Activated naive CD4-positive, alpha-beta T cell treated with anti-CD3 and anti-CD28 coated beads, Interleukin-2, amount 10 ng/mL, durations not matched to agents 7 days and 5 days (primary cell): ENCODE results near the gene ESRRG.

Experiments
- CTCF ChIA-PET: fragments of 350-600 bp; sonication (Branson Sonifier 250); formaldehyde crosslinking; loops from one replicate; lab custom pipeline; 2021; ENCODE audit warnings: antibody characterized with exemption; lab: Charles Lee
- DNase-seq: peaks from one replicate; pipeline ENCODE4 v3.0.0-alpha.2; 2020
- H3K27ac Mint-ChIP-seq: one replicate; pipeline ENCODE4 v1.8.0; 2021; ENCODE audit warnings: mild to moderate bottlenecking, moderate library complexity, mixed read lengths
- H3K27me3 Mint-ChIP-seq: one replicate; pipeline ENCODE4 v1.8.0; 2021; ENCODE audit warnings: mild to moderate bottlenecking, mixed read lengths
- H3K36me3 Mint-ChIP-seq: one replicate; pipeline ENCODE4 v1.8.0; 2021; ENCODE audit warnings: mixed read lengths
- H3K4me1 Mint-ChIP-seq: one replicate; pipeline ENCODE4 v1.8.0; 2021; ENCODE audit warnings: mixed read lengths
- H3K4me3 Mint-ChIP-seq: one replicate; pipeline ENCODE4 v1.8.0; 2021; ENCODE audit warnings: mild to moderate bottlenecking, moderate library complexity, mixed read lengths
- H3K9me3 Mint-ChIP-seq: one replicate; pipeline ENCODE4 v1.8.0; 2021; ENCODE audit warnings: mixed read lengths

The ESRRG gene

DNA sequence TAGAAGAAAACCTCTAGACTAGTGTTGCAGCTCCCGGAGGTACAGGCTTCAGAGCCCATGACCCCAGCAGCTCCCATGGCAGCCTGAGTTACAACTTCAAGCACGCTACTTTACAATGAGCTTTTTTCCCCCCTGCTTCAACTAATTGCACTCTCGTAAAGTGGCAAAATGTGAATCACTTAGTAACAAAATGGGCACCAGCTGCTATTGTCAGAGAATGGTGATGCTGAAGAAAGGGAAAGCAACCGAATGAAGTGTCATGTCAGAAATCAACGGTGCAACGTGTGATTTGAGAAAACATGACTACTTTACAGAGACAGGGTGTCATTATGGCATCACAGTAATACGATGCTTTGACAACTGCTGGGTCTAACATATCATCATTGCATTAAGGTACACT is 40.5 kb downstream of the ESRRG start:
- Mint-ChIP-seq H3K27me3 (no peaks in the 10 kb centered on the region), H3K4me3 (no peak overlapping the region), H3K27ac (no peak overlapping the region), H3K4me1 (no peaks in the 10 kb centered on the region), H3K9me3 (peaks cover 6% of the 10 kb centered on the region), H3K36me3 (no peaks in the 10 kb centered on the region)
- CTCF ChIA-PET = no interaction called here
- DNase-seq = no peak

DNA sequence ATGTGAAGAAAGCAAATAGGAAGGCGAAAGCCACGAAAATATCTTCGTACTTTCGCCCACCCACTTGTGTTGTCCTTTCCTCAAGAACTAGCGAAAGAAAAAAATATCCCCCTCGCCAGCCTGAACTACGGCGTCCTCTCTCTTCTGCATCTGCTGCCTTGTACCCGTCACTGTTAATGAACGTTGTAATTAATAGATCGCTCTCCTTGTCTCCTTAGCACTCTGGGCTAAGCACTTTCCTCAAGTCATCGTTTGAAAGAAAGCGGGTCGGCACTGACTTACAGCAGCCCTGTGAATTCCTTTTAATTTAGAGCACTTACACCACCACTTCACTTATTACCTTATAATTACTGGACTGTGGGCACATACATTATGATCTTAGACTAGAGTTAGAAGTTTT is 44.1 kb downstream of the ESRRG start:
- Mint-ChIP-seq H3K27ac (no peak overlapping the region), H3K36me3 (no peaks in the 10 kb centered on the region), H3K4me1 (no peaks in the 10 kb centered on the region), H3K4me3 (no peak overlapping the region), H3K9me3 (peaks cover 2% of the 10 kb centered on the region), H3K27me3 (no peaks in the 10 kb centered on the region)
- no peak for DNase-seq
- CTCF ChIA-PET = no interaction called here

DNA sequence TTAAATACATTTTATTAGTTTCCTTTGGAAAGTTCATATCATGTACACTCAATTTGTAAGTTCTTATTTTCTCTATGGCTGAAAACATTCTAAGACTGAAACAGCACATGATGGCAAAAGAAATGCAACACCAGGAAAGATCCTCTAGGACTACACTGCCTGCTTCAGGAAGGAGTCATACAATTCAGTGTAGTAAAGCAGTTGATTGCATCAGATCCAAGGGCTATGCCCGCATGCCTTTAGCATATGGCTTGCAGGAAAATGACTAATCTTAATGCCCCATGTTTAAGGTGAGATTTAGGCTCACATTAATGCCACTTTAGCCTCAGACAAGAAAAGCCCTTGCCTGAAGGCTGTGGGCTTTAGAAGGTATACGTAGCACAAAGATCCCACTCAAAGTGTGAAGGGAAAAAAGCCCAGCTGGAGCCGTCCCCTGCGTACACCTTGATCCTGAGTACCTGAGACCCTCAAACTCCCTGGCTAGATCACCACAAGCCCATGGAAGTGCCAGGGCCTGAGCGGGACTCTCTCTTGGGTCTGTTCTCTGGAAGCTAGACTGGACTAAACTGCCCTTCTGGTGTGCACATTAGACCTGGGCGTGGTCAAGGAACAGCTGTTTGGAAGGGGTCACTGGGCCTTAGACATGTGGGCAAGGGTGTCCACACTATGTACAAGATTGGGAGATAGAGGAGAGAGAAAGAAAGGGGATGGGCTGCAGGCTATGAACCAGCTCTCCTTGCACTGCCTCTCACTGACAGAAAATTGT is 52.9 kb downstream of the ESRRG start:
- no peaks in the 10 kb centered on the region for H3K4me1 Mint-ChIP-seq
- H3K27me3 Mint-ChIP-seq = no peaks in the 10 kb centered on the region
- DNase-seq = no peak
- no peak overlapping the region for H3K4me3 Mint-ChIP-seq
- H3K36me3 Mint-ChIP-seq = no peaks in the 10 kb centered on the region
- peaks cover 2% of the 10 kb centered on the region for H3K9me3 Mint-ChIP-seq
- no peak overlapping the region for H3K27ac Mint-ChIP-seq
- CTCF ChIA-PET = no interaction called here

DNA sequence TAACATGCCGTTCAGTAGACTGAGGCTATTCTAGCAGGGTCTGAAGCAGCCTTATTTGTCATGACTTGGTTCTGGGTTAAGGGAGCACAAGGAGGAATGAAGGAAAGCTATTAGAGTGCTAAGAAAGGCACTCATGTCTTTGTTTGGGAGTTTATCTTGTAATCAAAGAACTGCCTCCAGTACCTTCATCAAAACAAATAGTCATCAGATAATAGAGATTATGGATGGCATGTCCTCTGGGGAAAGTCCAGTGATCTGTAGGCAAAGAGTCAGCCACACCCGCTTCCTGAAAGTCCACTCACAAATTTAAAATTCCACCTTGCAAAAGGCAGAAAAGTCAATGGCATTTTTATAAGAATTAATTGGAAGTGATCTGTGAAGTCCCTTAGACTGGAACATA is 56.8 kb downstream of the ESRRG start:
- Mint-ChIP-seq H3K9me3 (peaks cover 2% of the 10 kb centered on the region), H3K27ac (no peak overlapping the region), H3K4me1 (no peaks in the 10 kb centered on the region), H3K4me3 (no peak overlapping the region), H3K27me3 (no peaks in the 10 kb centered on the region), H3K36me3 (no peaks in the 10 kb centered on the region)
- CTCF ChIA-PET = no interaction called here
- DNase-seq = no peak

DNA sequence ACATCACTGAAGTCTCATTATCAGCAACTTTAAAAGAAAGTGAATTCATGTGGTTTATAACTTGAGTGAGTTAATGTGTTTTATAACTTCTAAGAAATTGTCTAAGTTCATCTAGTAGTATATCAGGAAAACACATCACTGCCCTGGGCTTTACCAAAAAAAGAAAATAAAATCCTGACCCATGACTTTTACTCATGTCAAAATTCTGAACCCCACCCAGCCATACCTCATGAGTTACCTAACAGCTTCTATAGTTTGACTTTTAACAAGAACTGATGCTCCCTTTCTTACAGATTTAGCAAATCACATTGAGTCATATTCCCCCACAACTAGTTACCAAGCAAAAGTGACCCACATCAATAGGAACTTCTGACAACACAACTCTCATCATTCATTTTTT is 57.4 kb downstream of the ESRRG start:
- Mint-ChIP-seq H3K4me3 (no peak overlapping the region), H3K27ac (no peak overlapping the region), H3K27me3 (no peaks in the 10 kb centered on the region), H3K36me3 (no peaks in the 10 kb centered on the region), H3K4me1 (no peaks in the 10 kb centered on the region), H3K9me3 (peaks cover 2% of the 10 kb centered on the region)
- no peak for DNase-seq
- CTCF ChIA-PET = no interaction called here

DNA sequence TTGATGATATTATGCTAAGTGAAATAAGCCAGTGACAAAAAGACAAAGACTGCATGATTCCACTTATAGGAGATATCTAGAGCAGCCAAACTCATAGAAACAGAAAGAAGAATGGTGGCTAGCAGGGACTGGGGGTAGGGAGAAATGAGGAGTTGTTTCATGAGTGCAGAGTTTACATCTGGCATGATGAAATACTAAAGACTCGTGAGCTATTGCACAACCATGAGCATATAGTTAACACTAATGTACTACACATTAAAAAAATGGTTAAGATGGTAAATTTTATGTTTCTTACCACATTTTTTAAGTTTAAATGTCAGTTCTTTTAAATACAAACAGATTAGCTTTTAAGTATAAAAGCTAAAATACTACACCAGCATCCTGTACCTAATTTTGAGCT is 57.8 kb downstream of the ESRRG start:
- no peak overlapping the region for H3K27ac Mint-ChIP-seq
- CTCF ChIA-PET = no interaction called here
- DNase-seq = no peak

DNA sequence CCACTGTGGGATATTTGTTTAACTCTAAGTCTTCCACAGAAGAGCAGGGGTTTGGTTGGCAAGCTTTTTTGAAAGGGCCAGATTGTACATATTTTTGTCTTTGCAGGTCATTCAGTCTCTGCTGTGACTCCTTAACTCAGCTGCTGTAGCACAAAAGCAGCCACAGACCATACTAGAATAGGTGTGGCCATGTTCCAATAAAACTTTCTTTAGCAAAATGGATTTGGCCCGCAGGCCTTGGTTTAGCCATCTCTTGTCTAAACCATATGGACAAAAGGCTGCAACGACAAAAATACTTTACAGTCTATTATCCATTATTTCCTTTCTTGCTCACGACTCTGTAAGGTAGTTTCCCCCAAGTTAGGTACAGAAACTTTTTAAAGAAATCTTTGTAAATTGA is 60.5 kb downstream of the ESRRG start:
- DNase-seq = no peak
- Mint-ChIP-seq H3K27me3 (no peaks in the 10 kb centered on the region), H3K4me1 (no peaks in the 10 kb centered on the region), H3K36me3 (no peaks in the 10 kb centered on the region), H3K27ac (no peak overlapping the region), H3K4me3 (no peak overlapping the region), H3K9me3 (peaks cover 4% of the 10 kb centered on the region)
- CTCF ChIA-PET = no interaction called here

More for the DNA sequence above, 57.8 kb downstream of the ESRRG start:
- Mint-ChIP-seq H3K9me3 (peaks cover 2% of the 10 kb centered on the region), H3K4me3 (no peak overlapping the region), H3K27me3 (no peaks in the 10 kb centered on the region), H3K4me1 (no peaks in the 10 kb centered on the region), H3K36me3 (no peaks in the 10 kb centered on the region)

GRCh38 chr1:216660561-216660960 is 62.7 kb downstream of the ESRRG start:
- CTCF ChIA-PET = no interaction called here
- no peak overlapping the region for H3K4me3 Mint-ChIP-seq
- no peaks in the 10 kb centered on the region for H3K4me1 Mint-ChIP-seq
- DNase-seq = no peak
- H3K27ac Mint-ChIP-seq = no peak overlapping the region
- no peaks in the 10 kb centered on the region for H3K36me3 Mint-ChIP-seq
- peaks cover 2% of the 10 kb centered on the region for H3K9me3 Mint-ChIP-seq
- H3K27me3 Mint-ChIP-seq = no peaks in the 10 kb centered on the region

DNA sequence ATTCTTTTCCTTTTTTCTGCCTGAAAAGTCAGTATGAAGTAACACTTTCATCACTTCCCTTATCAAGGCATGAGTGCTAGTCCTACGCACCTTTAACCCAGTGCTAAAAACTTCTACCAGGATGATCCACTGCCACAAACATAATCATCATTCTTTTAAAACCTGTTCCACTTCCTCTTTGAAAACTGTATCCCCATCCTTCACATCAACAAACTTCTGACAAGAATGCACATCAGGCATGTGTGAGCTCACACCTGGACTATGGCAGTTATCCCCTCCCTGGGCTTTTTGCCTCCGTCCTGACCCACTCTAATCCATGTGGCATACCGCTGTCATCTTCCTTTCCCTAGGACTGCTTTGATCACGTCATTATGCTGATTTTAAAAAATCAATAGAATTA is 70.2 kb downstream of the ESRRG start:
- no peaks in the 10 kb centered on the region for H3K27me3 Mint-ChIP-seq
- DNase-seq = no peak
- CTCF ChIA-PET = no interaction called here
- no peaks in the 10 kb centered on the region for H3K4me1 Mint-ChIP-seq
- no peak overlapping the region for H3K4me3 Mint-ChIP-seq
- no peak overlapping the region for H3K27ac Mint-ChIP-seq
- no peaks in the 10 kb centered on the region for H3K9me3 Mint-ChIP-seq
- no peaks in the 10 kb centered on the region for H3K36me3 Mint-ChIP-seq

- no peaks in the 10 kb centered on the region for H3K4me1 Mint-ChIP-seq
- no peaks in the 10 kb centered on the region for H3K9me3 Mint-ChIP-seq
- no peak overlapping the region for H3K27ac Mint-ChIP-seq
- DNase-seq = no peak
- no peak overlapping the region for H3K4me3 Mint-ChIP-seq
- H3K27me3 Mint-ChIP-seq = no peaks in the 10 kb centered on the region
- no peaks in the 10 kb centered on the region for H3K36me3 Mint-ChIP-seq
- CTCF ChIA-PET = no interaction called here
Observed at GRCh38 chr1:216651826-216652418, 71.3 kb downstream of the ESRRG start.

DNA sequence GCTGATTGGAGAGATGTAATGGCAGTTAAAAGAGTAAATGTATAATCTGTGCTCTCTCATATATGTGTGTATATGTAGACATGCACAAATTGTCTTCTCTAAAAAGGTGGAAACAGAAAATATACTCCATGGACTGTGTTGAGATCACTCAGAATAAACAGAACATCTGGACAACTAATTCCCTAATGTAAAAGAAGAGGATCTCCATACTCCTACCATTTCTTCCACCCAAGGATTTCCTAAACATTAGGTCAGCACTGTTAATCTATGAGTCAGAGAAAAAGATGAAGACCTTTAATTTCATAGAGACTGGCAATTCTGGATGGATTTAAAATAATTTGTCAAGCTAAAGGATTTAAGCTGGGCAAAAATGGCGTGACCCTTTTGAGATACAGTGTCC is 80.1 kb downstream of the ESRRG start:
- no peak overlapping the region for H3K4me3 Mint-ChIP-seq
- peaks cover 2% of the 10 kb centered on the region for H3K9me3 Mint-ChIP-seq
- H3K27ac Mint-ChIP-seq = no peak overlapping the region
- H3K27me3 Mint-ChIP-seq = no peaks in the 10 kb centered on the region
- CTCF ChIA-PET = no interaction called here
- DNase-seq = no peak
- H3K4me1 Mint-ChIP-seq = no peaks in the 10 kb centered on the region
- no peaks in the 10 kb centered on the region for H3K36me3 Mint-ChIP-seq

GRCh38 chr1:216641669-216642460 is 81.4 kb downstream of the ESRRG start:
- no peaks in the 10 kb centered on the region for H3K27me3 Mint-ChIP-seq
- no peaks in the 10 kb centered on the region for H3K36me3 Mint-ChIP-seq
- H3K4me1 Mint-ChIP-seq = no peaks in the 10 kb centered on the region
- H3K27ac Mint-ChIP-seq = no peak overlapping the region
- H3K4me3 Mint-ChIP-seq = no peak overlapping the region
- CTCF ChIA-PET = no interaction called here
- peaks cover 2% of the 10 kb centered on the region for H3K9me3 Mint-ChIP-seq
- DNase-seq = no peak

DNA sequence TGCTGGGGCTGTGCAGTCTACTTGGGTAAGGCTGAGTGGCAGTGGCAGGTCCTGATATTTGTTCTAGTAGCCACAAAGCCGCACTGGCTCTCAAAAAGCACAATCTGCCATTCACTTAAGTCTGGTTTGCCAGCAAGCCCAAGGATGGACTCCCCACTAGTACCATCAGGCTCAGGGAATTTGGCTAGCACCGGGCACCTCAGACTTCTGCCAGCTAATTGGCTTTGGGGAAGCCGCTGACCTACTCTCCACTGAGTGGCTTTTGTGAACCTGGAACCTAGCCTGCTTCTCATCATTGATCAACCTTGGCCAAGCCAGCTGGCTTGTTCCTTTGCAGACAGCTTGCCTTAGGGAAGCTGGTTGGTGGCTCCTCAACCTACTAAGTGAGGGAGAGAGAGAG is 83.1 kb downstream of the ESRRG start:
- CTCF ChIA-PET = no interaction called here

GRCh38 chr1:216632980-216633379 is 90.2 kb downstream of the ESRRG start:
- Mint-ChIP-seq H3K4me3 (no peak overlapping the region), H3K4me1 (no peaks in the 10 kb centered on the region), H3K36me3 (no peaks in the 10 kb centered on the region), H3K27me3 (no peaks in the 10 kb centered on the region), H3K27ac (no peak overlapping the region), H3K9me3 (no peaks in the 10 kb centered on the region)
- DNase-seq = no peak
- CTCF ChIA-PET = no interaction called here

More for the DNA sequence above, 83.1 kb downstream of the ESRRG start:
- Mint-ChIP-seq H3K4me3 (no peak overlapping the region), H3K4me1 (no peaks in the 10 kb centered on the region), H3K27ac (no peak overlapping the region), H3K27me3 (no peaks in the 10 kb centered on the region), H3K9me3 (peaks cover under 1% of the 10 kb centered on the region), H3K36me3 (no peaks in the 10 kb centered on the region)
- DNase-seq = no peak

GRCh38 chr1:216630532-216630931 is 92.7 kb downstream of the ESRRG start:
- no peak for DNase-seq
- Mint-ChIP-seq H3K27me3 (no peaks in the 10 kb centered on the region), H3K4me1 (no peaks in the 10 kb centered on the region), H3K9me3 (no peaks in the 10 kb centered on the region), H3K27ac (no peak overlapping the region), H3K36me3 (no peaks in the 10 kb centered on the region), H3K4me3 (no peak overlapping the region)
- CTCF ChIA-PET = no interaction called here
